Activated CD4-positive, alpha-beta T cell treated with anti-CD3 and anti-CD28 coated beads, Interleukin-2, amount 10 ng/mL, durations not matched to agents 7 days and 5 days (primary cell): Measurements from ENCODE around the gene NPTX2. TPM values are rescaled to one million over a fixed set of nuclear protein-coding genes. Genes with fewer than 3 reads are reported as not detected.
"Not testable (repeated sequence)": the region's sequence is repeated elsewhere in the genome, so short reads cannot be mapped to it uniquely, and the experiment has no call there.

Experiments
- CTCF ChIA-PET: fragments of 350-600 bp; sonication (Branson Sonifier 250); formaldehyde crosslinking; loops from one replicate; lab custom pipeline; 2021; ENCODE audit warnings: antibody characterized with exemption; lab: Charles Lee
- POLR2A ChIA-PET: fragments of 350-600 bp; sonication (Branson Sonifier 250); formaldehyde crosslinking; loops from one replicate; lab custom pipeline; 2021; ENCODE audit warnings: antibody characterized with exemption; lab: Charles Lee
- DNase-seq: peaks from one replicate; pipeline ENCODE4 v3.0.0-alpha.2; 2020
- H3K27ac Mint-ChIP-seq: one replicate; pipeline ENCODE4 v1.8.0; 2021; ENCODE audit warnings: mild to moderate bottlenecking, moderate library complexity, mixed read lengths
- H3K27me3 Mint-ChIP-seq: one replicate; pipeline ENCODE4 v1.8.0; 2021; ENCODE audit warnings: mixed read lengths
- H3K36me3 Mint-ChIP-seq: one replicate; pipeline ENCODE4 v1.8.0; 2021; ENCODE audit warnings: low read depth, mixed read lengths
- H3K4me1 Mint-ChIP-seq: one replicate; pipeline ENCODE4 v1.8.0; 2021; ENCODE audit warnings: mixed read lengths
- H3K4me3 Mint-ChIP-seq: one replicate; pipeline ENCODE4 v1.8.0; 2021; ENCODE audit warnings: mild to moderate bottlenecking, moderate library complexity, mixed read lengths
- H3K9me3 Mint-ChIP-seq: one replicate; pipeline ENCODE4 v1.8.0; 2021; ENCODE audit warnings: mixed read lengths
- total RNA-seq, 2 experiments: library from RNA; stranded (reverse); gene quantifications; one replicate each; pipeline ENCODE4 v1.2.3, GENCODE V29; 2021

NPTX2 gene, protein sequence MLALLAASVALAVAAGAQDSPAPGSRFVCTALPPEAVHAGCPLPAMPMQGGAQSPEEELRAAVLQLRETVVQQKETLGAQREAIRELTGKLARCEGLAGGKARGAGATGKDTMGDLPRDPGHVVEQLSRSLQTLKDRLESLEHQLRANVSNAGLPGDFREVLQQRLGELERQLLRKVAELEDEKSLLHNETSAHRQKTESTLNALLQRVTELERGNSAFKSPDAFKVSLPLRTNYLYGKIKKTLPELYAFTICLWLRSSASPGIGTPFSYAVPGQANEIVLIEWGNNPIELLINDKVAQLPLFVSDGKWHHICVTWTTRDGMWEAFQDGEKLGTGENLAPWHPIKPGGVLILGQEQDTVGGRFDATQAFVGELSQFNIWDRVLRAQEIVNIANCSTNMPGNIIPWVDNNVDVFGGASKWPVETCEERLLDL
- total RNA-seq, result not detected

DNA sequence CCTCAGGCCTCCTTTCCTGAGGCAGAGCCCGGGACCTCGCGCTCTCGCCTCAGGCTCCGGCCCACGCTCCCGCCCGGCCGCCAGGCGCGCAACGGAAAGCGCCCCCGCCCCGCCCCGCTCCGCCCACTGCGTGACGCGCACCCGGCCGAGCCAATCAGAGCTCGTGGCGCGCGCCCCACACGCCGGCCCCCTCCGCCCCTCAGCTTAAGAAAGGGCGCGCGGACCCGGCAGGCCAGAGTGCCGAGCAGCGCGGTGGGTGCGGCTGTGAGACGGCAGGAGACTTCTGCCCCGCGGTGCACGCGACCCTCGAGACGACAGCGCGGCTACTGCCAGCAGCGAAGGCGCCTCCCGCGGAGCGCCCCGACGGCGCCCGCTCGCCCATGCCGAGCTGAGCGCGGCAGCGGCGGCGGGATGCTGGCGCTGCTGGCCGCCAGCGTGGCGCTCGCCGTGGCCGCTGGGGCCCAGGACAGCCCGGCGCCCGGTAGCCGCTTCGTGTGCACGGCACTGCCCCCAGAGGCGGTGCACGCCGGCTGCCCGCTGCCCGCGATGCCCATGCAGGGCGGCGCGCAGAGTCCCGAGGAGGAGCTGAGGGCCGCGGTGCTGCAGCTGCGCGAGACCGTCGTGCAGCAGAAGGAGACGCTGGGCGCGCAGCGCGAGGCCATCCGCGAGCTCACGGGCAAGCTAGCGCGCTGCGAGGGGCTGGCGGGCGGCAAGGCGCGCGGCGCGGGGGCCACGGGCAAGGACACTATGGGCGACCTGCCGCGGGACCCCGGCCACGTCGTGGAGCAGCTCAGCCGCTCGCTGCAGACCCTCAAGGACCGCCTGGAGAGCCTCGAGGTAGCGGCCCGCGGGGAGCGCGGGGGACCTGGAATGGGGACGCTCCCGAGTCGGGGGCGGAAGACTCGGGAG is at the start of gene NPTX2:
Gene NPTX2, plus strand, starts transcription at position 235 of the 909 bp plus-strand sequence. Its CDS starts 177 bp downstream, at position 412.
- no peak within 1 kb of the TSS for H3K4me3 Mint-ChIP-seq
- H3K9me3 Mint-ChIP-seq, result peaks cover 3% of the 10 kb centered on the region
- ChIA-PET CTCF (interaction anchor here (0.5 kb wide), 1 partner anchor 21 kb away, joined by 3 read pairs; no protein-coding TSS in a partner anchor), POLR2A (no interaction called here)
- H3K36me3 Mint-ChIP-seq, result no peaks in the 10 kb centered on the region
- H3K4me1 Mint-ChIP-seq, result no peaks in the 10 kb centered on the region
- H3K27me3 Mint-ChIP-seq, result peaks cover 50% of the 10 kb centered on the region
- DNase-seq, result no peak
- no peak within 1 kb of the TSS for H3K27ac Mint-ChIP-seq

DNA sequence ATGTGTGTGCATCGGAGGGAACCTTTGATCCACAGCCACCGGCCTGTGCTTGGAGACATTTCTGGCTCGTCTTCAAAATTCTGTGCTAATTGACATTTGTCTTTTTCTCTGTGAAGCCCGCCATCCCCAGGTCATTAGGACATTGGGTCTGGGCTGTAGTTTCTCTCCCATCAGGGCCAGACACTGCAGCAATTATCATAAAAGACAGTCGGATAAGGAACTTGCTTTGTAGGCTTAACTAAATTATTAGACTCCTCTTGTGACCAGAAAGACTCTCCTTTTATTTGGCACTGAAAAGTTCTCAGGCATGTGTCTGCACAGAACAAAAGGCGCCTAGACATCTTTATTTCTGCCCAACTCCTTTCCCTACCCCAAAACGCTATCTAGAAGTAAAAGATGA is 49.1 kb upstream of the NPTX2 start:
- peaks cover 8% of the 10 kb centered on the region for H3K9me3 Mint-ChIP-seq
- no peak overlapping the region for H3K27ac Mint-ChIP-seq
- H3K36me3 Mint-ChIP-seq, result no peaks in the 10 kb centered on the region
- POLR2A ChIA-PET, result no interaction called here
- DNase-seq, result no peak
- no peak overlapping the region for H3K4me3 Mint-ChIP-seq
- CTCF ChIA-PET, result no interaction called here
- no peaks in the 10 kb centered on the region for H3K27me3 Mint-ChIP-seq
- H3K4me1 Mint-ChIP-seq, result no peaks in the 10 kb centered on the region

DNA sequence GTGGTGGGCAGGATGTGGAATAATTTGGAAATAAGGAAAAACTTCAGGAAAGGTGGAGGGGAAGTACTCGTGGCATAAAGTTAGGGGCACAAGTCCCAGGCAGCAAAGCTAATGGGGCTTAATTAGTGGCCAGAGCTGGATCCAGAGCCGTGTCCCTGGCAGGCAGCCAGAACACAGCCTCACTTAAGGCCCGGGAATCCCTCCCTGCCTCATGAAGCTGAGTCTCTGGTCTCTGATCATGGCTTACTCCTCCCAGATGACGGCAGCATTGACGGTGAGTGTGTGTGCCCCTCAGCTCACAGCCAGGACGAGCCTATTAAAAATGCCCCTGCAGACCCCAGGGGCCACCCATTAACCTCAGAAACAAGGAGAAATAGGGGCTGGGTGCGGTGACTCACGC is 48.2 kb upstream of the NPTX2 start:
- Mint-ChIP-seq H3K4me3 (no peak overlapping the region), H3K27me3 (no peaks in the 10 kb centered on the region), H3K4me1 (no peaks in the 10 kb centered on the region), H3K9me3 (peaks cover 8% of the 10 kb centered on the region), H3K27ac (no peak overlapping the region), H3K36me3 (no peaks in the 10 kb centered on the region)
- ChIA-PET CTCF (no interaction called here), POLR2A (no interaction called here)
- DNase-seq, result no peak

DNA sequence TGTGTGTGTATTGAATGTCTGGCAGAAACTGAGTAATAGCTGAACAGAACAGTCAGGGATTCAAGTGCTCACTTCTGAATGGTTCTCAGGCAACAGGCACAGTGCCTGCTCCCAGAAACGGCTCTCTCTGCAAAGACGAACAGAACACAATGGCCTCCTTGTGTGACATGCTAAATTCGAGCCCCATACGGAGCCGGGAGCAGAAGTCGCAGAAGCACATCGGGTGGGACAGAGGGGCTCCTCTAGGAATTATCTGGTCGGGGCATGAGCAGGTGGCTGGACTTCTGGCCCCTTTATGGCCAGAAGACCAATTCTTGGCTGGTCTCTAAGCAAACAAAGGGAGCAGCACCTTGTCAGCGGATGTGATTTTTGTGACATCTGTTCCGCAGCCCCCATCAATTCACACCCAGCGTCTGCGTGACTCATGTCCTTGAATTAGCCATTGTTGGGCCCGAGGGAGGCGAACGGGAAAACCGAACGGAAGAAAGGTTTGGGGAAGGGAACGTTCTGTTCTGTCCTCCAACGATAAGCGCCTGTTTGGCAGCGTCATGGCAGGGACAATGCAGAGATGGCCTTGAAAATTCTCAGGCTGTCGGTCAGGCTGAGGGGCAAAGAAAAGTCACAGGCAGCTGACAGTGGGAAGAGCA is 47.3 kb upstream of the NPTX2 start:
- Mint-ChIP-seq H3K4me3 (no peak overlapping the region), H3K4me1 (no peaks in the 10 kb centered on the region), H3K9me3 (peaks cover 10% of the 10 kb centered on the region), H3K36me3 (no peaks in the 10 kb centered on the region), H3K27me3 (no peaks in the 10 kb centered on the region), H3K27ac (no peak overlapping the region)
- no peak for DNase-seq
- ChIA-PET POLR2A (no interaction called here), CTCF (no interaction called here)

DNA sequence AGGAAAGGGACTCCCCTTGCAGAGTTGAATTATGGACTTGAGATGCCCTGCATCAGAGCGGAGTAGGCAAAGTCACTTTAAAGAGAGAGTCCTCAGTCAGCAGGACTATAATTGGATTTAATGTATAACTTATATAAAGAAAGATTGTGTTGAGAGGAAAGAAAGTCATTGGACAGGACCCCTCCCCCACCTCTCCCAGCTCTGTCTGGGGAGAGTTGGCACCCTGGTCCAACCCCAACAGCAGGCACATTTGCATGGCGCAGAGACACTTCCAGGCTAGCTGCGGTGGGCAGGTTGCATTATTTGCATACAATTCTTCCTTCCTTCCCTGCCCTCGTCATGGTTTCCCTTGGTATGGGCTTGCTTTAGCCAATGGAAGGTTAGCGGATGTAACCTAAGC is 46.1 kb upstream of the NPTX2 start:
- POLR2A ChIA-PET, result no interaction called here
- Mint-ChIP-seq H3K27ac (no peak overlapping the region), H3K27me3 (no peaks in the 10 kb centered on the region), H3K9me3 (peaks cover 18% of the 10 kb centered on the region), H3K4me1 (no peaks in the 10 kb centered on the region), H3K36me3 (no peaks in the 10 kb centered on the region), H3K4me3 (no peak overlapping the region)
- no peak for DNase-seq
- CTCF ChIA-PET, result no interaction called here

DNA sequence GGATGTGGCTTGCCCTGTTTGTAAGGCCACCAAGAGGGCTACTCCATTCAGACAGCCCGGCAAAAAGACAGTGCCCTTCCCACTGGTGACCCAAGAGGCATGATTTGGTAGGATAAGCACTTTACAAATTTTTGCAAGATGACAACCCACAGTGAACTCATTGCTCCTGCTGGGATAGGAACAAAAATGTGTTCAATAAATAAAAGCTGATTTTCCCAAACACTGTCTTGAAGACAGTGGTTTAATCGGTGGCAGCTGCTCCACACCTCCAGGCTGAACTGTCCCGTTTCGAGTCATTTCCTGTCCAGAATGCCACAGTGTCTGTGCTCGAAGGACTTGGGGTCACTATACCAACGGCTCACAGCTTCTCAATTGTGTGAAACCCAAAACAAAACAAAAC is 45.1 kb upstream of the NPTX2 start:
- no peak for DNase-seq
- H3K27me3 Mint-ChIP-seq, result no peaks in the 10 kb centered on the region
- POLR2A ChIA-PET, result no interaction called here
- no peak overlapping the region for H3K4me3 Mint-ChIP-seq
- no peaks in the 10 kb centered on the region for H3K4me1 Mint-ChIP-seq
- CTCF ChIA-PET, result no interaction called here
- H3K27ac Mint-ChIP-seq, result no peak overlapping the region
- peaks cover 26% of the 10 kb centered on the region for H3K9me3 Mint-ChIP-seq
- H3K36me3 Mint-ChIP-seq, result no peaks in the 10 kb centered on the region

DNA sequence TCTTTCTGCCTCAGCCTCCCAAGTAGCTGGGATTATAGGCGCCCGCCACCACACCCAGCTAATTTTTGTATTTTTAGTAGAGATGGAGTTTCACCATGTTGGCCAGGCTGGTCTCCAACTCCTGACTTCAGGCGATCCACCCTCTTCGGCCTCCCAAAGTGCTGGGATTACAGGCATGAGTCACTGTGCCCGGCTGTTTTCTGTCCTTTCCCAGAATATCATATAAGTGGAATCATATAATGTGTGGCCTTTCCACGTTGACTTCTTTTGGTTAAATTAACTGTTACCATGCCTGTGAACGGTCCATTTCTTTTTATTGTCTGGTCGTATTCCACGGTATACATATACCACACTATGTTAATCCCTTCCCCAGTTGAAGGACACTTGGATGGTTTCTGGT is 44.4 kb upstream of the NPTX2 start:
- DNase-seq, H3K4me3 Mint-ChIP-seq, POLR2A ChIA-PET, H3K27ac Mint-ChIP-seq, H3K4me1 Mint-ChIP-seq, H3K36me3 Mint-ChIP-seq, H3K27me3 Mint-ChIP-seq, CTCF ChIA-PET: not testable (repeated sequence)
- H3K9me3 Mint-ChIP-seq, result peaks cover 26% of the 10 kb centered on the region

DNA sequence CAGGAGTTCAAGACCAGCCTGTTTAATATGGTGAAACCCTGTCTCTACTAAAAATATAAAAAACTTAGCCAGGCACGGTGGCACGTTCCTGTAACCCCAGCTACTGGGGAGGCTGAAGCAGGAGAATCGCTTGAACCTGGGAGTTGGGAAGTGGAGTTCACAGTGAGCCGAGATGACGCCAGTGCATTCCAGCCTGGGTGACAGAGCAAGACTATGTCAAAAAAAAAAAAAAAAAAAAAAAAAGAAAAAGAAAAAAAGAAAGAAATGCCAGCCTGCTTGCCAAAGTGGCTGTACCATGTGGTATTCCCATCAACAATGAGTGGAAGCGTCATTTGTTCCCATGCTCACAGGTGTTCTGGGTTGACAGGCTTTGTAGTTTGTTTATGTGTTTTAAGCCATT is 43.3 kb upstream of the NPTX2 start:
- no peaks in the 10 kb centered on the region for H3K36me3 Mint-ChIP-seq
- H3K4me3 Mint-ChIP-seq, result no peak overlapping the region
- ChIA-PET POLR2A (no interaction called here), CTCF (no interaction called here)
- no peaks in the 10 kb centered on the region for H3K4me1 Mint-ChIP-seq
- peaks cover 26% of the 10 kb centered on the region for H3K9me3 Mint-ChIP-seq
- no peak for DNase-seq
- H3K27ac Mint-ChIP-seq, result no peak overlapping the region
- H3K27me3 Mint-ChIP-seq, result no peaks in the 10 kb centered on the region

DNA sequence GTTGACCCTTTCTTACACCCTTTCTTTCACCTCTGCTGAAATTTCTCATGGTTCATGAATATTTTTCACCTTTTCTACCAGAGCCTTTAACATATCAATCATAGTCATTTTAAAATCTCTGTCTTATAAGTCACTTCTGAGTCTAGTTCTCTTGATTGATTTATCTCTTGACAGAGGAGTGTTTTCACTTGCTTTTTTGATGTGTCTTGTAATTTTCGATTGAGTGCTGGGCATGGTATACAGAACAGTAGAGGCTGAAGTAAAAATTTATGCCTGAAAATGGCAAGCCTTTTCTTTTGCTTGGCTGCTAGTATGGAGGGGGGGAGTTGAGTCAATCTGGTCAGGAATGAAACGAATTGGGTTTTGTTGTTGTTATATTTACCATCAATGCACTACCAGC is 41.2 kb upstream of the NPTX2 start:
- H3K4me1 Mint-ChIP-seq, result no peaks in the 10 kb centered on the region
- H3K27me3 Mint-ChIP-seq, result no peaks in the 10 kb centered on the region
- DNase-seq, result no peak
- H3K4me3 Mint-ChIP-seq, result no peak overlapping the region
- peaks cover 22% of the 10 kb centered on the region for H3K9me3 Mint-ChIP-seq
- no peaks in the 10 kb centered on the region for H3K36me3 Mint-ChIP-seq
- POLR2A ChIA-PET, result no interaction called here
- no peak overlapping the region for H3K27ac Mint-ChIP-seq
- CTCF ChIA-PET, result no interaction called here

DNA sequence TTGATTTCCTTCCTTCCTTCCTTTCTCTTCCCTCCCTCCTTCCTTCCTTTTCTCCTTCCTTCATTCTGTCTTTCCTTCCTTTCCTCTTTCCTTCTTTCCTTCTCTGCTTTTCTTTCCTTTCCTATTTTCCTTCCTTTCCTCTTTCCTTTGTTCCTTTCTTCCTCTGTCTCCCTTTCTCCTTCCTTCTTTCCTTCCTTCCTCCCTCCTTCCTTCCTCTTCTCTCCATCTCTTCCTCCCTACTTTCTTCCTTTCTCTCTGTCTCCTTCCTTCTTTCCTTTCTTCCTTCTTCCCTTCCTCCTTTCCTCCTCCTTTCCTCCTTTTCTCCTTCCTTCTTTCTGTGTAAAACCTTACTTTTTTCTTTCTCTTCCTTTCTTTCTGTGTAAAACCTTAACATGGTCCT is 32.3 kb upstream of the NPTX2 start:
- CTCF ChIA-PET, result no interaction called here
- Mint-ChIP-seq H3K27ac (no peak overlapping the region), H3K9me3 (no peaks in the 10 kb centered on the region), H3K4me1 (no peaks in the 10 kb centered on the region), H3K27me3 (no peaks in the 10 kb centered on the region), H3K4me3 (no peak overlapping the region), H3K36me3 (no peaks in the 10 kb centered on the region)
- POLR2A ChIA-PET, result no interaction called here
- DNase-seq, result no peak

DNA sequence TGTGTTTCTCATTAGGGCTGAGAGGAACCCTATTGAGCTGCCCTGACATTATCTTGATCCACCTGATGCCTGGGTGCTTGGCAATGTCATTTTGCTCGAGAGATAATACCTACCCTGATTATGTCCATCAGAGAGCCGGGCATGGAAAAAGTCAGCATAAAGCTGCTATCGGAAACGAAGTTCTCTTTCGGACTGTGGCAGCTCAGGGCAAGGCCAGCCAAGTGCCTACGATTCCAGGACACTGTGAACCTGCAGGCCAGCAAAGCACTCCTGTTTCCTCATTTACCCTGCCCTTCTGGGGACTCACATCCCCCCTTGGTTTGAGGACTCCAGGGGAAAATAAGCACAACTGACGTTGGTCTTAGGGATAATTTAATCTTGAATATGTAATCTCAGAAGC is 25.2 kb upstream of the NPTX2 start:
- Mint-ChIP-seq H3K27ac (no peak overlapping the region), H3K4me1 (no peaks in the 10 kb centered on the region)
- DNase-seq, result no peak

DNA sequence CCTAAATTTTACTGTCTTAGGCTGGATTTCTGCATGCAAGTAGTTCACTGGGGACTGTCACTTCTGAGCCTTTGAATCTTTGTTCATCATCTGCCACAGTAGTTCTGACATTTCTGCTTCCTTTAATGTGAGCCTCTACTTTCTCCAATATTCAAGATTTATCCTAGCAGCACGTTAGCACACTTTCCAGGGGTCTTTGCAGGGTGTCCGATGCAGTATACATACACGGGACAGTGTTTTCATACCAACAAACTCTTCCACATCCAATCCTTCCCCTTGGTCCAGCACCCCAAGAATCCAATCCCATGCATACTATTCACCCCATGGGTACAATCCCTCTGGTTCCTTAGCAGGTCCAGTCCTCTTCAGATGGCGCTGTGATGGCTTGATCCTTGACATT is 22.7 kb upstream of the NPTX2 start:
- CTCF ChIA-PET, result no interaction called here
- POLR2A ChIA-PET, result no interaction called here
- no peak for DNase-seq
- Mint-ChIP-seq H3K9me3 (no peaks in the 10 kb centered on the region), H3K27ac (no peak overlapping the region), H3K36me3 (no peaks in the 10 kb centered on the region), H3K27me3 (no peaks in the 10 kb centered on the region), H3K4me1 (no peaks in the 10 kb centered on the region), H3K4me3 (no peak overlapping the region)

More for the DNA sequence above, 25.2 kb upstream of the NPTX2 start:
- Mint-ChIP-seq H3K27me3 (no peaks in the 10 kb centered on the region), H3K9me3 (no peaks in the 10 kb centered on the region), H3K36me3 (no peaks in the 10 kb centered on the region), H3K4me3 (no peak overlapping the region)
- ChIA-PET CTCF (no interaction called here), POLR2A (no interaction called here)

DNA sequence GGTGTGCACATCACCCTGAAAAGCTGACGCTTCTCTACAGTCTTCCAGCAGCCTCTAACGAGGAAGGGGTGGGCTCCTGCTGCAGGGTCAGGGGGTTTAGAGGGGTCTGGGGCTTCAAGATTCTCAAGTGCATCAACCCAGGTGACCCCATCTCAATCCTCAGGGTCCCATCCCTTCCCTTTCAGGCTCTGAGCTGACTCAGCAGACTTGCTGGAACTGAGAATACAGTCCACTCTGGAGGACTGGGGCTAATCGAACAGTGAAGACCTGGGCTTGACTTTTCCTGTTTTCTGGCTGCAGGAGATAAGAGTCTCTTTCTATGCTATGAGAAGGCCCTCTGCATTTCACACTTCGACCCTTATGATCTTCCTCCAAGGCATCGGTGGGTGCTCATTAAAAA is 22.3 kb upstream of the NPTX2 start:
- ChIA-PET CTCF (no interaction called here), POLR2A (no interaction called here)
- H3K27ac Mint-ChIP-seq, result no peak overlapping the region
- H3K4me1 Mint-ChIP-seq, result no peaks in the 10 kb centered on the region
- H3K27me3 Mint-ChIP-seq, result no peaks in the 10 kb centered on the region
- no peak for DNase-seq
- no peaks in the 10 kb centered on the region for H3K9me3 Mint-ChIP-seq
- no peaks in the 10 kb centered on the region for H3K36me3 Mint-ChIP-seq
- no peak overlapping the region for H3K4me3 Mint-ChIP-seq
